H1 (cell line): ENCODE results near the gene CHN2. TPM values are rescaled to one million over a fixed set of nuclear protein-coding genes. Genes with fewer than 3 reads are reported as not detected.

ENCODE experiments used
- CTCF ChIA-PET: fragments of 300-600 bp; sonication (Branson Sonifier 250); formaldehyde crosslinking; loops from one replicate; lab custom pipeline; 2021; ENCODE audit not compliant: partially characterized antibody; lab: Charles Lee
- POLR2A ChIA-PET: fragments of 300-600 bp; sonication (Branson Sonifier 250); formaldehyde crosslinking; loops from one replicate; lab custom pipeline; 2021; ENCODE audit warnings: inconsistent platforms; ENCODE audit not compliant: partially characterized antibody; lab: Charles Lee
- DNase-seq, 2 experiments: peaks; one replicate each; pipeline versions ENCODE4 v3.0.0 to v3.0.0-alpha.2; 2010 to 2022; ENCODE audit warnings: low spot score in 2 of 2, low read depth in 1 of 2, mixed read lengths in 1 of 2
- FAIRE-seq: peaks from 2 replicates; lab custom pipeline; 2011; peaks lifted over from hg19 to GRCh38; lab: Jason Lieb, UNC
- H2AFZ ChIP-seq: 2 replicates; pipeline ENCODE4 v1.8.1; 2012; ENCODE audit warnings: low read length, inconsistent platforms
- H2AK5ac ChIP-seq: 2 replicates; pipeline ENCODE4 v1.6.1; 2013; ENCODE audit warnings: low read depth, low read length
- H2BK120ac ChIP-seq: replicated peaks from 2 replicates; pipeline ENCODE3; 2013; ENCODE audit warnings: low read depth, low read length, inconsistent platforms
- H2BK12ac ChIP-seq: 2 replicates; pipeline ENCODE4 v1.6.1; 2013; ENCODE audit warnings: low read depth, low read length
- H2BK15ac ChIP-seq: 2 replicates; pipeline ENCODE4 v1.6.1; 2013; ENCODE audit warnings: low read length
- H2BK20ac ChIP-seq: 2 replicates; pipeline ENCODE4 v1.6.1; 2013; ENCODE audit warnings: low read length
- H2BK5ac ChIP-seq: 2 replicates; pipeline ENCODE4 v1.6.1; 2013; ENCODE audit warnings: low read depth, low read length
- H3K14ac ChIP-seq: 2 replicates; pipeline ENCODE4 v1.6.1; 2013; ENCODE audit warnings: inconsistent platforms; ENCODE audit not compliant: insufficient read length
- H3K18ac ChIP-seq: 2 replicates; pipeline ENCODE4 v1.6.1; 2013; ENCODE audit warnings: low read length; ENCODE audit errors: extremely low read depth
- H3K23ac ChIP-seq: 2 replicates; pipeline ENCODE4 v1.6.1; 2013; ENCODE audit warnings: inconsistent platforms; ENCODE audit not compliant: insufficient read length
- H3K23me2 ChIP-seq: 2 replicates; pipeline ENCODE4 v1.6.1; 2013; ENCODE audit warnings: low read depth, low read length
- H3K27ac ChIP-seq: 2 replicates; pipeline ENCODE4 v1.6.1; 2011; ENCODE audit warnings: low read depth, low read length, inconsistent platforms
- H3K27me3 ChIP-seq, 4 experiments: replicated peaks in 1 of 4; 1 replicate in 1 of 4; 2 replicates in 3 of 4; pipeline versions ENCODE4 v1.6.1 to v1.8.1; 2011 to 2013; ENCODE audit warnings: low read length in 3 of 4, mild to moderate bottlenecking in 3 of 4, inconsistent platforms in 2 of 4, mixed read lengths in 2 of 4, moderate library complexity in 1 of 4; ENCODE audit not compliant: control insufficient read depth in 3 of 4, insufficient read depth in 3 of 4; ENCODE audit errors: extremely low read depth in 1 of 4
- H3K36me3 ChIP-seq, 4 experiments: 2 replicates each; pipeline versions ENCODE4 v1.6.1 to v1.8.1; 2011 to 2013; ENCODE audit warnings: mild to moderate bottlenecking in 4 of 4, low read length in 3 of 4, moderate library complexity in 2 of 4, control low read depth in 1 of 4, inconsistent platforms in 1 of 4; ENCODE audit not compliant: insufficient read depth in 4 of 4, control insufficient read depth in 2 of 4
- H3K4ac ChIP-seq: replicated peaks from 2 replicates; pipeline ENCODE3; 2013; ENCODE audit warnings: low read length, low read depth, mixed read lengths, inconsistent platforms; ENCODE audit not compliant: insufficient read length
- H3K4me1 ChIP-seq, 4 experiments: replicated peaks in 1 of 4; 1 replicate in 1 of 4; 2 replicates in 3 of 4; pipeline versions ENCODE4 v1.6.1 to v1.8.1; 2011 to 2013; ENCODE audit warnings: low read length in 3 of 4, inconsistent platforms in 2 of 4, mixed read lengths in 1 of 4; ENCODE audit not compliant: insufficient read depth in 4 of 4, control insufficient read depth in 3 of 4
- H3K4me2 ChIP-seq, 2 experiments: 2 replicates each; pipeline versions ENCODE4 v1.6.1 to v1.8.1; 2011 to 2013; ENCODE audit warnings: low read depth in 2 of 2, low read length in 2 of 2, control low read depth in 1 of 2, inconsistent platforms in 1 of 2, mild to moderate bottlenecking in 1 of 2; ENCODE audit not compliant: insufficient read depth in 1 of 2
- H3K4me3 ChIP-seq, 4 experiments: fragments of 200-600, 300-600 bp in 1 of 4; sonication (generic), shearing (Covaris generic), sonication (Bioruptor Twin) in 1 of 4; 2 replicates each; pipeline versions ENCODE4 v1.5.1 to v1.8.1; 2011 to 2016; ENCODE audit warnings: low read length in 4 of 4, low read depth in 3 of 4, control low read depth in 2 of 4, inconsistent platforms in 2 of 4, mild to moderate bottlenecking in 2 of 4, mixed read lengths in 1 of 4, moderate library complexity in 1 of 4; ENCODE audit not compliant: insufficient read depth in 2 of 4; ENCODE audit errors: extremely low read depth in 1 of 4
- H3K56ac ChIP-seq: replicated peaks from 2 replicates; pipeline ENCODE3; 2013; ENCODE audit warnings: low read depth, mild to moderate bottlenecking, mixed read lengths, low read length, inconsistent platforms; ENCODE audit not compliant: insufficient read length
- H3K79me1 ChIP-seq: 2 replicates; pipeline ENCODE4 v1.6.1; 2013; ENCODE audit warnings: low read depth, low read length, control low read depth
- H3K79me2 ChIP-seq, 2 experiments: 2 replicates each; pipeline versions ENCODE4 v1.6.1 to v1.8.1; 2012 to 2013; ENCODE audit warnings: low read length in 2 of 2, mild to moderate bottlenecking in 2 of 2, inconsistent platforms in 1 of 2; ENCODE audit not compliant: insufficient read depth in 2 of 2, control insufficient read depth in 1 of 2
- H3K9ac ChIP-seq, 4 experiments: replicated peaks in 1 of 4; 1 replicate in 1 of 4; 2 replicates in 3 of 4; pipeline versions ENCODE4 v1.6.1 to v1.8.1; 2011 to 2013; ENCODE audit warnings: low read depth in 3 of 4, low read length in 3 of 4, control low read depth in 2 of 4, mild to moderate bottlenecking in 2 of 4, moderate library complexity in 2 of 4, inconsistent platforms in 1 of 4; ENCODE audit errors: extremely low read depth in 1 of 4
- H3K9me3 ChIP-seq, 2 experiments: 2 replicates each; pipeline versions ENCODE4 v1.6.1 to v1.8.1; 2012 to 2013; ENCODE audit warnings: mild to moderate bottlenecking in 2 of 2, moderate library complexity in 2 of 2, control low read depth in 1 of 2, inconsistent platforms in 1 of 2, low read depth in 1 of 2, low read length in 1 of 2, mixed read lengths in 1 of 2; ENCODE audit not compliant: insufficient read depth in 2 of 2
- H4K20me1 ChIP-seq, 2 experiments: replicated peaks in 1 of 2; 2 replicates each; pipeline versions ENCODE3 to v1.8.1; 2011 to 2013; ENCODE audit warnings: inconsistent platforms in 2 of 2, low read length in 2 of 2, mild to moderate bottlenecking in 1 of 2; ENCODE audit not compliant: insufficient read depth in 2 of 2, control insufficient read depth in 1 of 2
- H4K5ac ChIP-seq: 2 replicates; pipeline ENCODE4 v1.6.1; 2013; ENCODE audit warnings: low read length, low read depth, mixed read lengths, inconsistent platforms; ENCODE audit not compliant: insufficient read length
- H4K8ac ChIP-seq: 2 replicates; pipeline ENCODE4 v1.8.0; 2013; ENCODE audit warnings: mild to moderate bottlenecking, moderate library complexity, low read length, inconsistent platforms; ENCODE audit not compliant: insufficient read depth; ENCODE audit errors: extremely low read depth
- H4K91ac ChIP-seq: replicated peaks from 2 replicates; pipeline ENCODE3; 2013; ENCODE audit warnings: low read length, mixed read lengths, inconsistent platforms; ENCODE audit not compliant: insufficient read length
- ATF2 ChIP-seq: IDR thresholded peaks from 2 replicates; pipeline ENCODE4 v1.6.1; 2012; ENCODE audit warnings: low read length, inconsistent platforms
- BRCA1 ChIP-seq: IDR thresholded peaks from 2 replicates; pipeline ENCODE4 v1.6.1; 2012; ENCODE audit warnings: low read depth, low read length, improper control_type of control experiment
- CHD2 ChIP-seq: IDR thresholded peaks from 2 replicates; pipeline ENCODE4 v1.6.1; 2012; ENCODE audit warnings: low read length, improper control_type of control experiment
- KDM1A ChIP-seq: fragments of 200-600, 300-600 bp; sonication (generic); IDR thresholded peaks from 2 replicates; pipeline ENCODE4 v1.7.1; 2016; ENCODE audit warnings: mild to moderate bottlenecking, low read length, borderline replicate concordance
- WGBS, 2 experiments: shearing (Covaris generic) in 1 of 2; methylation state at CpG; one replicate each; pipeline versions ENCODE4 v1.1.6 to v1.1.7; 2013 to 2015; ENCODE audit warnings: low lambda C conversion rate in 2 of 2, mixed read lengths in 2 of 2, inconsistent platforms in 1 of 2, low coverage in 1 of 2, missing lambda C conversion rate in 1 of 2; ENCODE audit not compliant: insufficient replicate concordance in 2 of 2, insufficient coverage in 1 of 2, insufficient read length in 1 of 2; ENCODE audit errors: extremely low coverage in 1 of 2, missing lambda C conversion rate in 1 of 2; 5-methylcytosine and 5-hydroxymethylcytosine counted together
- polyA plus RNA-seq, 7 experiments: library from polyadenylated mRNA; depleted of rRNA in 3 of 7; stranded (reverse) in 5 of 7; unstranded in 2 of 7; fragments of >200 nt in 5 of 7; fragments of 200-250 nt in 2 of 7; gene quantifications; 1 replicate in 5 of 7; 2 replicates in 1 of 7; 4 replicates in 1 of 7; pipeline versions ENCODE4 v1.2.1 to v1.2.3, GENCODE V29; 2011 to 2013; ENCODE audit warnings: missing spikeins in 2 of 7, mixed read lengths in 2 of 7
- total RNA-seq: library from RNA; stranded (reverse); fragmentation: NEBNext Ultra II Directional; extraction: Animal tissue kit (Norgen Biotek cat#: 25700); gene quantifications from 2 replicates; pipeline ENCODE4 v1.2.1, GENCODE V29; 2021

Gene CHN2
- total and polyA plus RNA-seq, 2 of the 8 experiments (the other 6 are each of a cell fraction or from before 2014, with no cell fraction given): 2.9 to 4.8 TPM

- Histone ChIP-seq H3K14ac (no peak overlapping the region), H3K9ac (no peak overlapping the region), H3K79me2 (no peaks in the 10 kb centered on the region), H2BK20ac (no peak overlapping the region), H4K20me1 (no peaks in the 10 kb centered on the region), H4K5ac (no peak overlapping the region), H2AFZ (no peak overlapping the region), H3K4me2 (no peak overlapping the region), H3K4ac (no peak overlapping the region), H2BK5ac (no peak overlapping the region), H3K9me3 (no peaks in the 10 kb centered on the region), H3K56ac (no peak overlapping the region), H3K4me1 (peaks cover 0 to 2% (median 0%) of the 10 kb centered on the region in 4 experiments; a peak in 1 of 7 replicates), H3K36me3 (no peaks in the 10 kb centered on the region), H2BK15ac (no peak overlapping the region), H2BK12ac (no peak overlapping the region), H4K91ac (no peak overlapping the region), H3K23ac (no peak overlapping the region), H3K23me2 (no peaks in the 10 kb centered on the region), H3K27me3 (no peaks in the 10 kb centered on the region), H3K18ac (no peak overlapping the region), H4K8ac (no peak overlapping the region), H3K4me3 (no peak overlapping the region), H3K27ac (no peak overlapping the region), H3K79me1 (no peaks in the 10 kb centered on the region), H2BK120ac (no peak overlapping the region), H2AK5ac (no peak overlapping the region)
- TF ChIP-seq CHD2 (no peak), BRCA1 (no peak), KDM1A (no peak), ATF2 (no peak)
- FAIRE-seq (no peak), DNase-seq (no peak)
- 92% methylated on average over 5 of the region's 5 CpGs; no CpG with 5 or more reads in 1 of the 2 experiments for WGBS, 2 experiments
- ChIA-PET CTCF (interaction anchor here (1.1 kb wide), 1 partner anchor 183 kb away, joined by 4 read pairs; no protein-coding TSS in a partner anchor), POLR2A (no interaction called here)
Observed at GRCh38 chr7:29426587-29426986, 232.0 kb downstream of the CHN2 start.
